HG02970 (cell line): Measurements from ENCODE around the gene FOXB2.

Experiments
- ATAC-seq: cut with Tn5 transposase; IDR thresholded peaks from one replicate; pipeline ENCODE4 v1.9.1; 2021; ENCODE audit warnings: mild to moderate bottlenecking, moderate library complexity, moderate number of reproducible peaks; ENCODE audit not compliant: unreplicated experiment, low FRiP score

Gene FOXB2

GRCh38 chr9:77015327-77016048 is 4.0 kb upstream of the FOXB2 start:
- ATAC-seq, result no peak

DNA sequence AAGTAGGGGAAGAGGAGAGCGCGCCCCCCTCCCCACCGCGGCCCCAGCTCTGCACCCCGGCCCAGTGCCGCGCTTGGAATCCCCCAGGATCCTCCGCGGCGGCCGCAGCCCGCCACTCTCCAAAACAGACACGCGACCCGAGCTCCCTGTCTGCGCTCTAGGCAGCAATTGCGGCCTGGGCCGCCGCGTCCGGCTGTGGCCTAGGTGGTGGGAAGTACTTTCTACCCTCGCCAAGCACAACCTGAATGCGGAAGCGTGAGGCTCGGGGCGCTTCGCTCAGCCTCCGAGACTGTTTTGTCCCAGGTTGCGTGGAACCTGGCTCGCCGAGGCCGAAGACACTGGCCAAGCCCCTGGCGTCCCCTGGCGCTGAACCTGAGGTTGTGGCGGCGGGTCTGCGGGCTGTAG is 3.3 kb upstream of the FOXB2 start:
- ATAC-seq, result no peak

DNA sequence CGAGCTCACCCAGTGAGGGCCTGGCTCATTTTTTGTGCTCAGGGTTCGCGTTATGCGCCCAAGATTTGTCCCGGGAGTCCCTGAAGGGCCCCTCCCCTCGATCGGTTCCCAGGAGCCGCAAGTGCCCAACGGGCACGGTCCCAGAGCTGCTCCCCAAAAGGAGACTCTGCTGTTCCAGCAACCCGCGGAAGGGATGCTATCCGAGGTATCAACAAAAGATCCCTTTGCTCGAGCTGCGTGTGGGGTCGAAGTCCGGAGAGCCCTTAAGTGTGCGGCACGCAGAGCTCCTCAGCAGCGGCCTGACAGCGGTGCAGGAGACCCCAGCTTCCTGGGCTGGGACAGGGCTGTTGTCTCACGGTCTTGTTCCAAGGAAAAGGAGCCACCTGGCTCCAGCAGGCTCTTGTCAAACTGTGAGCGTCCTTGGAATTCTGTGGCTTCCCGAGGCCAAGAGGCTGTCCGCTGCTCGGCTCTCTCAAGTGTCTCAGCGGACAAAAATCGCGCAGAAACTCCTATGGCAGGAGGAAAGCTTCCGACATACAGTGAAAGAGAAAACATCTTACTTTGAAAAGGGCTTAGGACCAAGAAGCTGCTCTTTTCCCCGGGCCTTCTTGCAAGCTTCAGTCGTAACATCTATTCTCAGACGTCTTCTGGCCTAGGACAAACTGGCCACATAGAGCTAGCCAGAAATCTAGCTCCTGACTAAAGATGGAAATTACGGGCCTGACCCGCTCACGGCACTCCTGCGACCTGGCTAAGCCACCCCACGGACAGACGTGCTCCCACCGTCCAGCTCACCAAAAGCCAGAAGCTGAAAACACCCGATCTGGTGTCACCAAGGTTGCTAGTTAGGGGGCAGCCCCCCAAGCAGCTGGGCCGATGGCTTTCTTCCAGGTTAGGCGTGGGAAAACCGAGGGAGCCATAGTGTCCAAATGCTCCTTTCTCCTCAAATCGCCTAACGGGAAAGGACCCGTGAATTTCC is 2.6 kb upstream of the FOXB2 start:
- ATAC-seq, result no peak

DNA sequence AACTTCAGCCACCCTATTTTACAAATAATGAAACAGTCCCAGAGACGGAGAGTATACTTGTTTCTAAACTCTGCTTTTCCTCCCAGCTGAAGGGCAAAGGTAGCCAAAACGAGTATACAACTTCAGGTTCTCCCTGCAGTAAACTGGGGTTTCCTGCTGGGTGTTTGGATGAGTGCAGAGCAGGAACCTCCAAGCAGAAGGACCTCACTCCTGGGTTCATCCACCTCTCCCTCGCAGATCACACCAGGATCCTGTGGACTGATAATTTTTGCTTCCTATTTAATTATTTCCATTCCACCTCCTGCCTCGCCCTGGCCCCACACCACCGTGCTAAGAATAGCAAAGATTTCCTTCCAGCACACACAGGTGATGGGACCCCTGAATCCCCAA is 2.0 kb upstream of the FOXB2 start:
- no peak for ATAC-seq

GRCh38 chr9:77018058-77018968 is 1.1 kb upstream of the FOXB2 start:
- ATAC-seq, result no peak

DNA sequence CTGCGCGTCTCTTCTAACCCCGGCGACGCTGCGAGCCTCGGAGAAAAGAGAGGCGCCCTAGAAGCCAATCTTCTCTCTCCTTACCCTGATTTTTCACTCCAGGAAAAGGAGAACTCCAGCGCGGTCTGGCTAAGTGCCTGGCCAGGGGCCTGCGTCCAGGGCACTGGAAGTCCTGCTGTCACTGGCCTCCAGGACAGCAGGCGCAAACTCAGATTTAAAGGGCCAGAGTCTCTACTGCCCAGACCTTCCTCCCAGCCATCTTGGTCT is 553 bp upstream of the FOXB2 start:
- no peak for ATAC-seq

DNA sequence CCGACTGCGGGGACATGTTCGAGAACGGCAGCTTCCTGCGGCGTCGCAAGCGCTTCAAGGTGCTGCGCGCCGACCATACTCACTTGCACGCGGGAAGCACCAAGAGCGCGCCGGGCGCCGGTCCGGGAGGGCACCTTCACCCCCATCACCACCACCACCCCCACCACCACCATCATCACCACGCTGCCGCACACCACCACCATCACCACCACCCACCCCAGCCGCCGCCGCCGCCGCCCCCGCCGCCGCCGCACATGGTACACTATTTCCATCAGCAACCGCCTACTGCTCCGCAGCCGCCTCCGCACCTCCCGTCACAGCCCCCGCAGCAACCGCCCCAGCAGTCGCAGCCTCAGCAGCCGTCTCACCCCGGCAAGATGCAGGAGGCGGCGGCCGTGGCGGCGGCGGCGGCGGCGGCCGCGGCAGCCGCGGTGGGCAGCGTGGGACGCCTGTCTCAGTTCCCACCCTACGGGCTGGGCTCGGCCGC is 514 bp downstream of the FOXB2 start:
- ATAC-seq, result no peak

GRCh38 chr9:77020413-77021290 is 1.2 kb downstream of the FOXB2 start:
- ATAC-seq, result no peak

- ATAC-seq, result no peak
These were observed 1.9 kb downstream of the FOXB2 start for GRCh38 chr9:77021291-77021894.

DNA sequence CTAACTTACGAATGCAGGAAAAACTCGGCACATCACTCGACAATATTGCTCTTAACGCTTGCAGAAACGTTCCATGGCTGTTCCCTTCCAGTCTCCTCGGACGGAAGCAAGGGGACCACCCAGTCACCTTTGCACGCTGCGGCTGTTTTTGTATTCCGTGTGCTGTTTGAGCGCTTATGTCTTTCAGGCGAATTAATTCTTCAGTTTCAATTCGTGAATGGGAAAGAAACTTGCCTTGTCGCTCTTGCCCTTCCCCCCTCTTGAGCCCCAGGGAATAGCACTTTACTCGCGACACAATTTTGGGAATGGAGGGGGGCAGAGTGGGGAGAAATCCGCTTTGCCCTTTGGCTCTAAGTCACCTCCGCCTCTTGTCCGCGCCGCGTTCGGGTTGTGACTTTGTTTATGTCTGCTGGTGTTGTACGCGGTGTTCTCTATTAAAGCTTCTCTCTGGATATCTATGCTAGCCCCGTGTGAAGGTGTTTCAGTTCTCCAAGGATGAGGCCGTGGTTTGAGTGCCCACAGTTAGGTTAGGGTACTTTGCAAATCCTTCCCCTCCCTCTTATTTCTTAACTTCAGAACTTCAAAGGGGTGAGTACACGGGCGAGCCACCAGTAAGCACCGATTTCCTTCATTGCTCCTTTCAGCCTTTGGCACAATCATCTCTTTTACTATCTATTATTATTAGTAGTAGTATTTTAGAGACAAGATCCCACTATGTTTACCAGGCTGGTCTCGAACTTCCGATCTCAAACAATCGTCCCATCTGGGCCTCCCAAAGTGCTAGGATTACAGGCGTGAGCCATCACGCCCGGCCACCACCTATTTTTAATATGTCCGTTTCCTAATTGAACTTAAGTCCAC is 2.7 kb downstream of the FOXB2 start:
- ATAC-seq, result no peak

DNA sequence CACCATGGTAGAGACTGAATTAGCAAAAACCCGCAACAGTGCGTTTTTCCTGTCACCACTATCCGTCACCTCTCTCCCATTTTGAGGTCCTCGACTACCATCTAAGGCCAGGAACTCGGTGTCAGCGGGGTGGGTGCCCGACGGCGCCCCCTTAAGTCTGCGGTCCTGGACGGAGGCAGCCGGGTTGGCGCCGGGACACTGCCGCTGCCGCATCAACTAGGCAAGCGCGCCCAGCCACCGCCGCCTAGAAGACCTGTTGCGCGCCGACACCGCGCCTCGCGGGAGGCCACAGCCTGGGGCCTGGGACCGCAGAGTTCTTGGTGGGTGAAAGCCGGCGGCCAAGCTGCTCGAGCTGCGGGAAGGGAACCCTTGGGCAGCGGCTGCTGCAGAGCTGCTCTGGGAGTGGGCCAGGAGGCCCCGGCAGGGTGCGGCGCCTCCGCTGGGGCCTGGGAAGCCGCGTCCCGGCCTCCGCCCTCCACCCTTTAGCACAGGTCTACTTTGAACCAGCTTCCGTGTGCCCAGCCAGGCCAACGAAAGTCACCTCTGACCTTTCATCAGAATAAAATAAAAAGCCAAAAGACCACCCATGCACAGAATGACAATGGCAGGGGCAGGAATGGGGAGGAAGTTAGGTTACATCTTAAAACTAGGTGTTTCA is 3.5 kb downstream of the FOXB2 start:
- ATAC-seq, result no peak

GRCh38 chr9:77023726-77024125 is 4.3 kb downstream of the FOXB2 start:
- ATAC-seq, result no peak

- no peak for ATAC-seq
These were observed 5.5 kb downstream of the FOXB2 start for GRCh38 chr9:77024776-77025545.

- ATAC-seq, result no peak
These were observed 9.0 kb downstream of the FOXB2 start for GRCh38 chr9:77028478-77028877.

DNA sequence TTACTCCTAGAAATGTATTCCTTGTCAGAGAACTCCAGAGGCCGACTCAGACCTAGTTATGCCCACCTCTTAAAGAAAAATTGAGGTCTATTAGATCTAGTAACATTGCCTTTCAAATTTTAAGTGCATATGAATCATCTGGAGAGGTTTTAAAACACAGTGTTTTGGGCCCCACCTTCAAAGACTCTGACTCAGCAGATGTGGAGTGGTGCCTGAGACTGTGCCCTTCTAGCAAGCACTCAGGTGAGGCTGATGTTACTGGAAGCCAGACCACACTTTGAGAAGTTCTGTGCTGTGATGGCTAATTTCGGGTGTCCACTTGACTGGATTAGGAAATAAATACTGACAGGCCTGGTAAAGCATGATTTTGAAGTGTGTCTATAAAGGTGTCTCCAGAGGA is 10.6 kb downstream of the FOXB2 start:
- ATAC-seq, result no peak

DNA sequence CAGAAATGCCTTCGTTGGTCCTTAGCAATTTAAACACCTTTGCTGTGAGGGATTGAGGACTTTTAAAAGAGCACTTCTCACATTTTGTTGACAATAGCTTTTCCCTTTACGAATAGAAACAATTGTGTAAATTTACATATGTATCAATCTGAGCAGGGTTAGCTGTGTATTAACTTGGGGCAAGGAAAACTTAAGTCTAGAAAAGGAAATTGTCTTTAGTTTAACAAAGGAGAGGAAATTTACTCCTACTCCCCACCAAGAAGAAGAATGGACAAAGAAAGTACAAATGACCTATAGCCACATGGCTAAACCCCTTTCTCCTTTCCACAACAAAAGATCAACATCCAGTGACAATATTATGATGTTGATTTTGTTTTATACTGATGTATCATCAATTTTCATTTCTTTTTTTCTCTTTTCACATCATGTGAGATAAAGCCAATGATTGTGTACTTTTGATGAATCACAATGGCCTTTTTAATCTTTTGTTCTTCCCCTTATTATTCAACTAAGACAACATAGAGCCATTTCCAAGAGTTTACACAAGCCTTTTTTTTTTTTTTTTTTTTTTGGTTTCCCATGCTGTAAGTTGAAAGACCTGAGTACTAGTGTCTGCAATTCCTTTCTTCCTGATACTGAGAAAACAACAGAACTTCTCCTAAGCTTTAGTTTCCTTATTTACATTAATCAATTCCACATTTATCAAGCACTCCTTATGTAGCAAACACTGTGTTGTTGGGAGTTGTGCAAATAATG is 19.0 kb downstream of the FOXB2 start:
- no peak for ATAC-seq

GRCh38 chr9:77040340-77040739 is 20.9 kb downstream of the FOXB2 start:
- ATAC-seq, result no peak
